GM18507 (cell line): ENCODE data around the gene PRDM16.

Experiments
- DNase-seq: peaks from one replicate; pipeline ENCODE4 v3.0.0; 2011; ENCODE audit warnings: low read depth; ENCODE audit not compliant: insufficient read length; ENCODE audit errors: extremely low spot score
- FAIRE-seq: peaks from 2 replicates; lab custom pipeline; 2011; peaks lifted over from hg19 to GRCh38; lab: Jason Lieb, UNC

The PRDM16 gene

DNA sequence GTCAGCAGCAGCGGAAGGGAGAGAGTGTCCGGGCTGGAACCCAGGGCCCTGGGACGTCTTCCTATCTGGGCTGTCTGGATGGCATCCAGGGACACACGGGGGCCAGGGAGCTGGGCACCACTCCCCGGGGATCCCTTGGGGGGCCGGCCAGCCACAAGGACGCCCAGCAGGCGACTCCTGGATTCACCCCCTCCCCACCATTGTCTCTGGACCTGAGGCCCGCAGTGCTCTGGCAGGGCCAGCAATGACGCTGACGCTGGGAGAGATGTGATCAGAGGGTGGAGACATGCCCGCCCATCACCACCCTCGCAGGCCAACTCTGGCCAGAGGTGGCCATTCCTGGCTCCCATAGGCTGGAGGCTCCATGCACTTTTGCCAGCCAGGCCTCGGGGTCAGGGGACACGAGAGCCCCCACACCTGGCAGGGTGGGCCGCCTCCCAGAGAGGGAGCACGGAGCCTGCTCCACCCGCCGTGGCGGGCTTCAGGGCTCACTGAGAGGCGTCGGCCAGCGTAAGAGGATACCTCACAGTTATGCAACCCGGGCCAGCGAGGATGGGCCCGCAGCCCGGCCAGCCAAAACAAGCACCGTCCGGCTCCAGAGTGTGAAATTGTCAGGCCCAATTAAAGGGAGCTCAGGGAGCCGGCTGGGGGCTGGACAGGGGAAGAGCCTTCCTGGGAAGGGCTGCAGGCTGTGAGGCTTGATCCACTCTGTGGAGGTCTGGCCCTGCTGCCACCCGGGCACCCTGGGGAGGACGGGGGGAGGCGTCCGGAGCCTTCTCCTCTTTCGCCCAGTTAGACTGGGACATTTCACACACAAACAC is 37.4 kb upstream of the PRDM16 start:
- DNase-seq (no peak), FAIRE-seq (no peak)

DNA sequence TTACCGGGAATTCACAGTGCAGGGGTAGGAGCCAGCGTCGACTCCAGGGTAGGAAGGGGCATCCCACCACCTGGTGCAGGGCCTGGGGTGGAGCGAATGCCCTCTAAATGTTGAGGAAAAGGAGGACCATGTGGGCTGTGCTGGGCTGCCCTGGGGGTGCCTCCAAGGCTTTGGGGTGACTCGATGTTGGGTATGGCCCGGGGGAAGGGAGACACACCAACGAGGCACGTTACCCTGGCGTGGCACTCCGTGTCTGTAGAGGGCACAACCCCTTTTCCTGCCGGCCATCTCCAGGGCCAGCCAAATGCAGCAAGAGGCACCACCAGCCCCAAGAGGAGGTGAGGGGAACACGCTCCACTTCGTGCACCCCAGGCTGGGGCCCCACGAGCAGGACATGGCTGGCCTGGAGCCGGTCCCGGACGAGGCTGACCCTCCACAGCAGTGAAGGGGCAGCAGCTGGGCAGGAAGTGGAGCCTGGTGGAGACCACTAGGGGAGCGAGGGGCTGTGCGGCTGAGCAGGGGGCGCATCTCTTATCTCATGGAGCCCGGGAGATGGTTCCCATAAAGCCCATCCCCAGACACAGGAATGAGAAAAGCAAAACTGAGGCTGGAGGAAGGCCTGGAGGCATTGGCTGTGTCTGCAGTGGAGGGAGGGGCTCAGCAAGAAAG is 36.5 kb upstream of the PRDM16 start:
- no peak for DNase-seq
- no peak for FAIRE-seq

DNA sequence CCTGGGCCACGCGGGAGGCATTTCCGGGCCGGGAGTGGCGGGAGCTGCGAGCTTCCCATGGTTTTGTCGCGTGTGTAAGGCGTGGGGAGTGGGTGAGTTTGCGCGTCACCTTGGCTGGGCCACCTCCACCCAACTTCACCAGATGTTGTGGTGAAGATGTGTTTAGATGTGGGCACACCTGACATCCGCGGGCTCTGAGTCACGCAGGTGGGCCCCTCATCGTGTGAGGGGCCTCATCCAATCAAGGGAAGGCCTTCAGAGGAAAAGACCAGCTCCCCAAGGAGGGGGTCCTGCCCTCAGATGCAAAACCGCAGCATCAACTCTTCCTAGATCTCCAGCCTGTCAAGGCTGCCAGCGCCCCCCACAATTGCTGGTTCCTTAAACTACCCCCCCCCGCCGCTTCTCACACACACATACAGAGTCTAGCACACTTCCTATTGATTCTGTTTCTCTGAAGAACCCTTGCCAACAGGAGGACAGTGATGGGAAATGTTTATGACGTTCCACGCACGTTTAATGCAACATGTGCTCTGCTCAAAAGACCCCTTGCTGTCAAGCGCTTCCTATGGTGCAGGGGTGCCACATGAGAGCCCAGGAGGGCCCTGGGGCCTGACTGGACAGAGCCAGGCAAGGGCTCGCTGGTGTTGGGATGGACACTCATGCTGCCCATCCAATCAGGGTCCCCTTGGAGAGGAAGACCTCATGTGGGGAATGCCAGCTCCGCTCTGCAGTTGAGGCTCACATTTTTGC is 35.8 kb upstream of the PRDM16 start:
- no peak for FAIRE-seq
- DNase-seq = no peak

DNA sequence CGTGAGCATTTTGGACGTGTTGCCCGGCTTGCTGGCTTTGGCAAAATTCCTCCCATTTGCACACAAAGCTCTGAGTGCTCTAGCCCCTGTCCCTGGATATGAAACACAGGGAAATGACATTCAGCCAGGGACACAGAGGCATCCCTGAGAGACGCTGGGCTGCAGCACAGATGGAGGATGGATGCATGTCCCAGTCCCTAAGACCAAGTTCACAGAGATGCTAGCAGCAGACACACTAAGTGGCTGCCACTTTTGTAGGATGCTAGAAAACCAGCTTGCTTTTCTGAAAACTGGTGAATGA is 35.3 kb upstream of the PRDM16 start:
- no peak for FAIRE-seq
- no peak for DNase-seq

DNA sequence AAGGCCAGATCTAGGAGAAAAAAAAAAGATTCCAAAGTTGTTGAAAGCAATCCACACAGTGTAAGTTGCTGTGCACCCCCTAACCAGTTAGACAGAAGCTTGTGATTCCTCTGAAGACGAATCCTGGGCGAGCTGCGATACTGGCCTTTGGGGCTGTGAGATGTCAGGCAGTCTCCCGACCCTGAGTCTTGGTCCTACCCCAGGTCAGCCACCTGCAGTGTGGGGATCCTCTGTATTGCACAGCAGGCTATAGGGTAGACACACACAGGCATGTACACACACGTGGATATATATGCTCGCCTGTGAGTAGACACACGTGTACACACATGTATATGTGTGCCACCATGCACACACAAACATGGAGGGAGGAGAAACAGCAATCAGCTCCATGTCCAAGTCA is 34.8 kb upstream of the PRDM16 start:
- FAIRE-seq (no peak), DNase-seq (no peak)

DNA sequence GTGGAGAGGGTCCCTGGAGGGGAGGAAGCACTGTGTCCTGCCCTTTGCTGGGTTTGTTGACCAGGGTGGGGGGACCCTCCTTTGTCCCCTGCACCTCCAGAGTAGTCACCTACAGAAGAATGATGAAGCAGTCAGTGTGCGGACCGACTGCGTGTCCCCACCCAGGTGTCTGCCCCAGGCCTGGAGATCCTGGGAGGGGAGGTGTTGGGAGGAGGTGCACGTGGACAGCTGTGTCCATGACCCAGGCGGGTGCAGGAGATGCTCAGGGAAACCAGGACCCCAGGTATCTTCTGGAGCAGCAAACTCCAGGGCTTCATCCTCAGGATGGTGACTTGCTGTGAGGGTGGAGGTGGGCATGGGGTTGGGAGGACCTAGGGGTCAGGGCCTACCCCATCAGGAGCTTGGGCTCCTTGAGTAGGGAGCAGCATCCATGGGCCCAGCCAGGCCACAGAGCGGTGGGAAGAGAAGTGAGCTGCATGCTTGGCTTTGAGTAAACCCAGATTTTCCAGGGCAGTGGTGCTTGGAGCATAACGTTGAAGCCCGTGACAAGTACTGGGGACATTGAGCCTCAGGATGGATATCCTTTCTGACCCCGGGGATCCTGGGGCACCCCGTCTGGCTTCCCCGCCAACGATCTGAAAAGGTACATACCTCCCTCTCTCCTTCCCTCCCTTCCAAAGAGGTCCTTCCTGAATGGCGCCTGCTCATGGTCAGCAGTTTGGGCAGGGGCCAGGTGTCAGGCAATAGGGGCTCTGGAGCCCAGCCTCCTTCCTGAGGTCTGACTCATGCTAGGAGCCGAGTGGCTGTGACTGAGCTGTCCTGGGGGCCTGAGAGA is 34.1 kb upstream of the PRDM16 start:
- no peak for FAIRE-seq
- no peak for DNase-seq

DNA sequence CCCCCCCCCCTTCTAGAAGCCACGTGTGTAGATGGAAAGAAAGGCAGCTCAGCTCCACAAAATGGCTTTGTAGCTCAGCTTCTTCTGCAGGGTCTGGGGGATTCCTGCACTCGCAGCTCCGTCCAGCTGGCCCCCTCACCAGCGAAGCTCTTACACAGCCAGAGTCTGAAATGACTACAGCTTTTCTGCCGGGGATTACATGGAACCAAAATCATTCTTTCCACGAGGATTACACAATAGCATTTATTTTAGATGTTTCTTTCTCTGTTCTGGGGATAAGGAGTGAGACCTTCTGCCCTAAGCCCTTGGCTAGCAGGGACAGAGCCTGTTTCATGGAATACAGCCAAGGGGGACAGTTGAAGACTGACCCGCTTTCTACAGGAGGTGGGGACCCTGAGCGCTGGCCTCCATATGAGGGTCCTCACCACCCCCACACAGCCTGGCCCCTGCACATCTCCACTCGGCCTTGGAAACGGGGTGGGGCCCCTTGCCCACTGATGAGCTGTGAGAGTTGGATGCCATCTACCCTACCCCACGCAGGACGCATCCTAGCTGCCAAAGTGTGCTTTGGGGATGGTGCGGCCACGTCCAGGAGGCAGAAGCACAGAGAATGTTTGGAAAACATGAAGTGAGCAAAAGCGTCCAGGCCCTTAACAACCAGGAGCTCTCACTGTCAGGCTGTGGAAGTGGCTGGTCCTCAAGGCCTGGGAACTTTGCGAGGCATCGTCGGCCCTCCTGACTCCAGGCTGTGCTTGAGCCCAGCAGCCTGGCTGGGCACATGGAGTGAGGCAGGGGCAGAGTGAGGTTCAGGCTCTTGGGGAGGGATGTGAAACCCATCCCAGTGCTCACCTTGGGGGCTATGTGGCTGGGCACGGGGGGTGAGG is 33.2 kb upstream of the PRDM16 start:
- no peak for DNase-seq
- FAIRE-seq = no peak

DNA sequence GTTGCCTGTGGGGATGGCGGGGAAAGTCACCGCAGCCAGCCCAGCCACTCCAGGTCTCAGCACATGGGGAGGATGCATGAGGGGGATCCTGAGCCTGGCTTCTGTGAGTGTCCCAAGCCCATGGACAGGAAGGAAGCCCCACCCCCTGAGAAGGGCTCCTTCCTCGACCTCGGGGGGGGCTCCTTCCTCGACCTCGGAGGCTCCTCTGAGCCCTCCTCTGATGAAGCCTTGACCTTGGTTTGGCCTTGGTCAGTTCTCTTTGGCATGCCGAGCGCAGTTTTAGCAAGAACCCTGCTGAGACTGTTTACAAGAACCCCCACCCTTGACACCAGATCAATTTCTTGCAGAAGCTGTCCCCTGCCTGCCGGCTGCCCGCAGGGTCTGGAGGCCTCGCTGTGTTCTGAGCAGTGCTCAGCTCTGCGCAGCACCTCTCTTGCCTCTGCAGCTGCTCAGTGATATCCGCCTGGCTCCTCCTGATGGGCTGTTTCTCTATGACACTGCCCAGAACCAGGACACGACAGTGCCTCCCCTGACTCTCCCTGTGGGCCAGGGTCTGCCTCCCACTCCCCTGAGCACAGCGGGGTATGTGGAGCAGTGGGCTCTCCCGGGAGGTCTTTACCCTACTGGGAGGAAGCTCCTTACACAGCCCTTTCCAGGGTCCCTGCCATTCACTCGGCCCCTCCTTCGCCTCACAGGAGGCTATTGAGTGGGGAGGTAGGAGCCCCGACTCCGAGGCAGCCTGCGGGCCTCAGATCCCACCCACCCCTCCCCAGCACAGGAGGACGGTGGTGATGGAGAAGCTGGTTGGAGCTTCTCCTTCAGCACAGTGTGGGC is 32.3 kb upstream of the PRDM16 start:
- DNase-seq (no peak), FAIRE-seq (no peak)

DNA sequence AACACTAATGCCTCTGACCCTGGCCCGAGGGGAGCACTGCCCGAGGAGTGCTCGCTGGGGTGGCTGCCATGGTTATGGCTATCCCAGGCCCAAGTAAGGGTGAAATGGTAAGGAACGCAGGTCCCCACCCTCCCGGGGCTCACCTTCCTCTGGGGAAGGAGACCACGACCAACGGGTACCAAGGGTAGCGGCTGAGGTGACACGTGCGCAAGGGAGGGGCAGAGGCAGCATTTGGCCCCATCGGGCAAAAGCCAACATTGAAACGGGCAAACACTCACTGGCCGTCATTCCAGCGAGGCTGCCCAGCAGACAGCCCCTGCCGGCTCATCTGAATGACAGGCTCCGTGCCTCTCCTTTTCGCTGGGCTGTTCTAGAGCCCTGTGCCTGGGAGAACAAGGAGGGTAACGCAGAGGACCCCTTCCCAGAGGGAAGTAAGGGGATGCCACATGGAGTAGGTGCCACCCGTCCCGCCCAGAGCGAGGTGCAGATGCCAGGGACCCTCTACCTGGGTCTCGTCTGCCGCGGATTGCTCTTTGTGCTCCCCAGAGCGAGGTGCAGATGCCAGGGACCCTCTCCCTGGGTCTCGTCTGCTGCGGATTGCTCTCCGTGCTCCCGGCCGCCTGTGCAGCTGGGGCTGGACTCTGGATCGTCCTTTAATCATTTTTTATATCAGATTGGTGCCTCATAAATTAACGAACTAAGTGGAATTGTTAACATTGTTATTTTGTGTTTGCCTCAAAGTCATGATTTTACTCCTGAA is 31.5 kb upstream of the PRDM16 start:
- FAIRE-seq (no peak), DNase-seq (no peak)

DNA sequence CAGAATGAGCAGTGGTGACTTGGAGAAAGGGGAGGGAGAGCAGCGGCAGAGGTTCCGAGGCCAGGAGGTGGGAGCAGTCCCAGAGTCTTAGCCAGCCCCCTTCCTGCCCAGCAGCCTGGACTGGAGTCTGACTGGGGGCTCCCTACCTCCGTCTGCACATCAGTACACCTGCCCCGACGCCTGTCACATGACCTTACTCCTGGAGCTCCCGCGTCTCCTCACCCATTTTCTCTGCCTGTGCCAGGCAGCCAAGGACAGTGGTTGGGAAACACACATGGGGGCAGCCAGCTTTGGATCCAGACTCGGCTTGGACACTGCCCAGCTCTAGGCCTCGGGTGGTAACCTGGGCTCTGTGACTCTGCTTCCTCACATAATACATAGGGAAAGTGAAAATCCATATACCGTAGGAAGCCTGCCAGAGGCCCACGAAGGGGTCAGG is 30.9 kb upstream of the PRDM16 start:
- FAIRE-seq = no peak
- DNase-seq = no peak

DNA sequence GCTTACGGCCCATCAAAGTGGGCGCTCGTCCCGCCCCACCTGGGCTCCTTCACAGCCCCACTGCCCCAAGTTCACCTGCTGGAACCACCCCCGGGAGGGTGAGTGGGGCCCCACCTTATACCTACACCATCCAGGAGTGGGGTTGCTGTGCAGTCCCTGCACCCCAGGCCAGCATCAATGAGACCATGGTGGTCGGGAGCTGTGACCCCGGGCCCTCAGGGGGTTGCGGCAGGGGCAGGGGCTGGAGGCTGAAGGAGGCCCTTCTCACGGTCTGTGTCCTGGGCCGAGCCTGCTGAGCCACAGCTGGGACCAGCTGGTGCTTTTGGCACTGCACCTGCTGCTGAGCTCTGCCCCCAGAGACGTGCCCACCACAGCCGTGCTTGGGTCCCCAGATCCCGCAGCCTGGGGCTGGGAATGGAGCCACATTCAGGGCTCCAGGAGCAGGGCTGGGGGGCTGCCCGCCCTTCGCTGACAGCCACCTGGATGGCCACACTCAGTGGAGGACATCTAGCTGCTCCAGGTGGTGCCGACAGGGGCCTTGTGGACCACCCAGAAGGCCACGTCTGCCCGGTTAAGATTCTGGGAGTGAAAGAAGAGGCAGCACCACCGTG is 30.3 kb upstream of the PRDM16 start:
- FAIRE-seq = no peak
- no peak for DNase-seq

DNA sequence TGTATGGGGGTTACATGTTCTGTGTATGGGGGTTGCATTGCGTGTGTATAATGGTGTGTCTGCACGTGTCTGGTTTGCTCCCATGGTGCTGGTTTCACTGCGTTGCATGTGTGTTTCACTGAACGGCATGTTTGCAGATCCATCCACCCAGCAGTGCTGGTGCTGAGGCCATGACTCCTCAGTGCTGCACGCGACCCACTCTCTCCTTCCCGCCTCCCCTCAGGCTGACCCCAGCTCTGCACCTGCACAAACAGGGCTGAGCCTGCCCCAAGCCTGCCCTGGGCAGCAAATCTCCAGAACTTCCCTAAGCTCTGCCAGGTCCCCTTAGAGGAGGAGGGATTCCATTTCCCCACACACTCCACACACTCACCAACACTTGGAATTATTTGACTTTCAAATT is 29.0 kb upstream of the PRDM16 start:
- DNase-seq (no peak), FAIRE-seq (no peak)

DNA sequence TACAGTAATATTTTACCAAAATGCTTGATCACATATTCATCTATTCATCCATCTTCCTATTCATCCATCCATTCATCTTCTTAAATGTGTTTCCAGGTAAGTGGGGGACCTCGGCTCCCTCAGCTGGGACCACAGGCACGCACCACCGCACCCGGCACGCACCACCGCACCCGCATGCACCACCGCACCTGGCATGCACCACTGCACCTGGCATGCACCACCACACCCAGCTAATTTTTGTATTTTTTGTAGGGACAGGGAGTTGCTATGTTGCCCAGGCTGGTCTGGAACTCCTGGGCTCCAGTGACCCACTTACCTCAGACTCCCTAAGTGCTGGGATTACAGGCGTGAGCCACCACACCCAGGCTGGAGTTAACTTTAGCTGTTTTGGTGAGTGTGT is 26.5 kb upstream of the PRDM16 start:
- FAIRE-seq = no peak
- no peak for DNase-seq

DNA sequence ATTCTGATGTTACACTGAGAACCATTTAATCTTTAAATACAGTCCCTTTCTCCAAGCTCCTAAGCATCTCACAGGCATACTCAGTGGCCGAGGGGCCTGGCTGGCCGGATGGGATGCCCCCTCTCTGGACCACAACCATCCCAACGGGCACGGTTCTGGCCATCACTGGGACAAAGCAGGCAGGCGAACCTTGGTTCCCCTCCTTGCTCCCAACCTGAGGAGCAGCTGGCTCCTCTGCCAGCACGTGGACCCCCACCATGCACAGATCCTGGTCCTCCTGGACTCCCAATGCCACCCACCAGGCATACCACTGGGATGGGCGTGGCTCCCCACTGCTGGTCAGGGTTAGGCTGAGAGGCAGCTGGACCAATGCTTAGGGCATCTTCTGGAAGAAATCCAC is 19.8 kb upstream of the PRDM16 start:
- no peak for FAIRE-seq
- DNase-seq = no peak

DNA sequence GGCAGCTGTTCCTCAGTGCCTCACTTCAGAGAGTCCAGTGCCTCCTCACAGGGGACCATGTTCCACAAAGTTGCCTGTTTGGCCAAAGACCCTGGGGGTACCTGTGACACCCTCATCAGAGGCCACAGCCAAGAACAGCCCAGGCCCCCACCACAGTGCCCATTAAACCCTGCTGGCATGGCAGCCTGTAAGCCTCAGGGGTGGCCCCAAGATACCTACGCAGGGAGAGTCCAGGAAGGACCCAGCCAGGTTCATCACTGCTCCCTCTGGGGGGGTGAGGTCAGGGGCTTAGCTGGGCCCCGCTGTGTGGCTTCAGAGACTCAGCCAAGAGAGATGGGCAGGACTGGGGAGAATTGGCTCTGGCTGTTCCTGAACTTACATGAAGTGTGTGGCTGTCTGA is 19.1 kb upstream of the PRDM16 start:
- FAIRE-seq = no peak
- DNase-seq = no peak

DNA sequence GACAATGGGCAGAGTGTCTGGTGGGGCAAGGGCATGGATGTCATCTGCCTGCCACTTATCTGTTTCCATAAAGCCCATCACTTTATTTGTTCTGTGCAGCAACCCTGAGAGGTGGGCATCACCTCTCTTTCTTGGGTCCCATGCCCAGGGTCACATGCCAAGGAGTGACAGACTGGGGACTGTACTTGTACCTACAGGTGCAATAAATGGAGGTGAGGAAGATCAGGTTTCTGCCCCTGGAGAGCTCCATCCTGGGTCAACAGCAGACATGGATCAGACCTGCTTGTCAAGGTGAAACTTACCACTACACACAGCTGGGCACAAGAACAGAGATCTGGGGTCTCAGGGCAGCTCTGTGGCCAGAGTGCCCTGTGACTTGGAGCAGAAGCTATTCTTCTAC is 18.4 kb upstream of the PRDM16 start:
- DNase-seq (no peak), FAIRE-seq (no peak)
